Measurements from ENCODE around the gene PARD3B.

The PARD3B gene

DNA sequence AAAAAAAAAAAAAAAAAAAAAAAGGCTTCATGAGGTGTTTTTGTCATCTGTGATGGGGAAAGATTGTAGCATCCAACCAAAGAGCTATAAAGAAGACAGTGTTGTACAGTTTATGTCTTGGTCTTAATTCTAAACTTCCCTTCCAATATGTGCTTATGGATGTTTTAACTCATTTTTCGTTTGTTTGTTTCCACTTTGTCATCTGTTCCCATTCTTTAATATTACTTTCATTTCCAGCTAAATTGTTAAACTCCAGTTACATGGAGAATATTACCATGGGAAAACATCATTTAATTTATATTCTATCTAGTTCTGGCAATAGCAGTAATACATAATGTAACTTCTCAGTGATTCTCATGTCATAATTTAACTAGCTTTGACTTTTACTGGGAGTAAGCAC, 792.9 kb downstream of the PARD3B start:
- TF ChIP-seq, protein P1, sequence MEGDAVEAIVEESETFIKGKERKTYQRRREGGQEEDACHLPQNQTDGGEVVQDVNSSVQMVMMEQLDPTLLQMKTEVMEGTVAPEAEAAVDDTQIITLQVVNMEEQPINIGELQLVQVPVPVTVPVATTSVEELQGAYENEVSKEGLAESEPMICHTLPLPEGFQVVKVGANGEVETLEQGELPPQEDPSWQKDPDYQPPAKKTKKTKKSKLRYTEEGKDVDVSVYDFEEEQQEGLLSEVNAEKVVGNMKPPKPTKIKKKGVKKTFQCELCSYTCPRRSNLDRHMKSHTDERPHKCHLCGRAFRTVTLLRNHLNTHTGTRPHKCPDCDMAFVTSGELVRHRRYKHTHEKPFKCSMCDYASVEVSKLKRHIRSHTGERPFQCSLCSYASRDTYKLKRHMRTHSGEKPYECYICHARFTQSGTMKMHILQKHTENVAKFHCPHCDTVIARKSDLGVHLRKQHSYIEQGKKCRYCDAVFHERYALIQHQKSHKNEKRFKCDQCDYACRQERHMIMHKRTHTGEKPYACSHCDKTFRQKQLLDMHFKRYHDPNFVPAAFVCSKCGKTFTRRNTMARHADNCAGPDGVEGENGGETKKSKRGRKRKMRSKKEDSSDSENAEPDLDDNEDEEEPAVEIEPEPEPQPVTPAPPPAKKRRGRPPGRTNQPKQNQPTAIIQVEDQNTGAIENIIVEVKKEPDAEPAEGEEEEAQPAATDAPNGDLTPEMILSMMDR (IDR thresholded peaks at IDR 0.05; ENCODE audit: low read length, missing control alignments): no peak
- no peak for DNase-seq (ENCODE audit: low read depth)
- no peak overlapping the region for H3K4me3 ChIP-seq (replicated peaks; ENCODE audit: low read depth, low read length)

DNA sequence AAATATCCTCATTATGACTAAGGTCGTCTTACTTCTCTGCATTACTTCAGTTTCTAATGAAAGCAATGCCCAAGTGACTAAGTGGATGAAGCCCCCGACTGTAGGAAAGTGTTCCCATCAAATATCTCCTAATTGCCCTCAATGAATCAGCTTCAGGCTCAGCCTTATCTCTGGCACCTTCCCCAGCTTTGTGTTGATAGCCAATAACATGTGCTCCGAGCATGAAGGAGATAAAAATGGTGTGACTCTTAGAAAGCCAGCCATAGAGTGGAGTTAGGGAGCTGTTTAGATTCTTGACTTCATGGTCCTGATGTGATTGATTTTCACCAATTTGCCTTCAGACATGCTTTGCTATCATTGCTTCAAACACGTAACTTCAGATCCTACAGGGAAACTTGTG, 797.8 kb downstream of the PARD3B start:
- TF ChIP-seq, protein P1 (IDR thresholded peaks at IDR 0.05; ENCODE audit: low read length, missing control alignments): no peak

DNA sequence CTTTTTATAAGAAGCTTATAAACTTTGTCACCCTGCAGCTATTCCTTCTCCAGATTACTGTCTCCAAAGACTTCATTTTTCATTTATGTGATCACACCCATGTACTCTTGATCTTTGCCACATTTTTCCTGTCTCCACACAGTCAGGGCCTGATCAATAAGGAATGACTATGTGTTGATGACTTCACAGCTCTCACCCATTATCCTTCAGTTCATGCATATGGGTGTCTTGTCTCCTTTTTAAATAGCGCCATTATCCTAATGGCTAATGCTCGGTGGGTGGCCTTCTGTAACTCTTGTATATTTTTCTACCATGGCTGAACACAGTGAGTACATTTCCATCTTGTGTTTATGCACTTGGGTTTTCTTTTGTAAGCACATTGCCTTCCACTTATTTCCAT, 801.4 kb downstream of the PARD3B start:
- DNase-seq (ENCODE audit: low read depth): no peak
- TF ChIP-seq, protein P1 (IDR thresholded peaks at IDR 0.05; ENCODE audit: low read length, missing control alignments): no peak
- H3K4me3 ChIP-seq (replicated peaks; ENCODE audit: low read depth, low read length): no peak overlapping the region

More for the DNA sequence above, 797.8 kb downstream of the PARD3B start:
- H3K4me3 ChIP-seq (replicated peaks; ENCODE audit: low read depth, low read length): no peak overlapping the region
- DNase-seq (ENCODE audit: low read depth): no peak

DNA sequence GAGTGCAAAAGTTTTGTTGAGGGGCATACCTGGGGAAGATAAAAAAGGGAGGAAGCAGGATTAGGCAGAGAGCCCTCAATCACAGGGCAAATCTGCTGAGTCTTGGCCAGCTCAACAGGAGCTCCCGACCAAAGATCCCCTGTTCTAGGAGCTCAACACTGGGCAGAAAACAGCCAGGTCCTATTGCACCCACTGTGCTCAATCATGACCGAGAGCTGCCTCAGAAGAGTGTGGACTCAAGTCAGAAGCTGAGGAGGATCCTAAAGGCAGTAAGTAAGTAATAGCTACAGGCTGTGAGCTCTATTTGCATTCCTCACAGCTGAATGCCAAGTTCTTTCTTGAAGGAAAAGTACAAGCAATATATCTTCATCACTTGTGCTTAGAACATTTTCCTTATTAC, 802.6 kb downstream of the PARD3B start:
- TF ChIP-seq, protein P1 (IDR thresholded peaks at IDR 0.05; ENCODE audit: low read length, missing control alignments): no peak
- no peak for DNase-seq (ENCODE audit: low read depth)
- no peak overlapping the region for H3K4me3 ChIP-seq (replicated peaks; ENCODE audit: low read depth, low read length)

DNA sequence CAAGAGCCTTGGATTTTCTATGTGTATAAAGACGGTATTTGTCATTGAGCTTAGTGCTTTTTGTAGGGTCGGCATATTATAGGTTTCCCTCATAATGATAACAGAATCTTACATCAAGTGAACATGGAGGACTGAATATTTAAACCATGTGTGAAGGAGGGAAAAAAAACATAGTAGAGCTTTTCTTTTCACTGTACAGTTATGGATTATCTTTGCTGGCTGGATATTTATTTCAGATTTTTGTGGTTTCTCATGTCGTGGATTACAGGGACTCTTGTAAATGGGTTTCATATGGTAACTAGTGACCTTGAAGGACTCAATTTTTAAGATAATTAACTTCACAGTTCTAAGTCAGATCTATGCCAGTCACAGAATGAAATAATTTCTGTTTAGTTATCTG, 806.8 kb downstream of the PARD3B start:
- TF ChIP-seq, protein P1 (IDR thresholded peaks at IDR 0.05; ENCODE audit: low read length, missing control alignments): no peak
- H3K4me3 ChIP-seq (replicated peaks; ENCODE audit: low read depth, low read length): no peak overlapping the region
- DNase-seq (ENCODE audit: low read depth): no peak

DNA sequence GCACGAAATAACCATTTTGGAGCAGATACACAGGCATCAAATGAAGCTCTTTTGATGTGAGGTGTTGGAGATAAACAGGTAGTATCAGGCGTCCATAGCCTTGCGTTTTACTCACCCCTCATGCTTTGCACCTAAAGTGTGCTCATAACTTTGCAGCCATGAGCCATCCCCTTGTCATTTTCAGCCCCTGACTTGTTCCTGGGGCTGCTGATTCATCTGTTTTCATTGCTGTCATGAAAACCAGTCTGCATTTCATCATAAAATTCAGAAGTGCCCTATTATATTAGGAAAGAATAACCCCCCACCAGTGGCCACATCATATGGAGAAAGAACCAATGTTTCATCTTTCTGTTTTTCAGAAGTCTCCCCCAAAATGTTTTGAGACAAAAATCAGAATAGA, 807.3 kb downstream of the PARD3B start:
- peak; percentile 44 for DNase-seq (ENCODE audit: low read depth)
- TF ChIP-seq, protein P1 (IDR thresholded peaks at IDR 0.05; ENCODE audit: low read length, missing control alignments): no peak
- H3K4me3 ChIP-seq (replicated peaks; ENCODE audit: low read depth, low read length): no peak overlapping the region

DNA sequence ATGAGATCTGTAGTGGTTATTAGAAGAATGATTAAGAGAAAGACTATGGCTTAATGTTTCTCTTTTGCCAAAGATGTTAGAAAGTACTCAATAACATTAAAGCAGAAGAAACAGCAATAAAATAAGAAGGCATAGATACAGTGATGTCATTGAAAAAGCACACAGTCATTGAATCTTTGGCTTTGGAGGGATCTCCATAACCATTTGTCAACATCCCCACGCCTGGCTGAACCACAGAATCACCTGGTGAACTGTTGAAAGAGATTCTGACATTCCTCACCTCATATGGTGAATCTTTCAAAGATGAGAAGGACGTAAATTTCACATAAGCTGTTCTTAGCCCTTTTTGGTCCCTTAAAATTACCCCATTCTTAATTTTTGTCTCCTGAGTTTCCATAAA, 812.5 kb downstream of the PARD3B start:
- TF ChIP-seq, protein P1 (IDR thresholded peaks at IDR 0.05; ENCODE audit: low read length, missing control alignments): no peak
- no peak for DNase-seq (ENCODE audit: low read depth)
- H3K4me3 ChIP-seq (replicated peaks; ENCODE audit: low read depth, low read length): no peak overlapping the region

Data from fibroblast of pulmonary artery (primary cell).